Naive B cell (primary cell): ENCODE results near the gene TUBA3D. TPM values are rescaled to one million over a fixed set of nuclear protein-coding genes. Genes with fewer than 3 reads are reported as not detected.
"Not testable (repeated sequence)": the region's sequence is repeated elsewhere in the genome, so short reads cannot be mapped to it uniquely, and the experiment has no call there.

Source experiments
- ATAC-seq, 2 donors: fragments of 150-1000 bp; cut with Tn5 transposase; 2 replicates each; pipeline ENCODE4 v1.10.0; 2021; ENCODE audit warnings: low read depth in 2 of 2, mild to moderate bottlenecking in 2 of 2, moderate library complexity in 2 of 2
- DNase-seq: peaks from one replicate; pipeline ENCODE4 v3.0.0; 2022
- H3K27ac Mint-ChIP-seq, 6 donors: one replicate each; pipeline ENCODE4 v1.8.0; 2020 to 2022; ENCODE audit warnings: mild to moderate bottlenecking in 6 of 6, mixed read lengths in 6 of 6, moderate library complexity in 5 of 6, inconsistent platforms in 2 of 6
- H3K27me3 Mint-ChIP-seq, 3 donors: one replicate each; pipeline ENCODE4 v1.8.0; 2021 to 2022; ENCODE audit warnings: mixed read lengths in 3 of 3, mild to moderate bottlenecking in 1 of 3
- H3K36me3 Mint-ChIP-seq, 2 donors: one replicate each; pipeline ENCODE4 v1.8.0; 2020 to 2022; ENCODE audit warnings: mixed read lengths in 2 of 2, inconsistent platforms in 1 of 2, mild to moderate bottlenecking in 1 of 2
- H3K4me1 Mint-ChIP-seq, 3 donors: one replicate each; pipeline ENCODE4 v1.8.0; 2020 to 2022; ENCODE audit warnings: mixed read lengths in 3 of 3, inconsistent platforms in 1 of 3, mild to moderate bottlenecking in 1 of 3, moderate library complexity in 1 of 3
- H3K4me3 Mint-ChIP-seq, 8 donors: one replicate each; pipeline ENCODE4 v1.8.0; 2020 to 2022; ENCODE audit warnings: mild to moderate bottlenecking in 8 of 8, mixed read lengths in 8 of 8, moderate library complexity in 8 of 8, inconsistent platforms in 2 of 8
- H3K9me3 Mint-ChIP-seq, 7 donors: one replicate each; pipeline ENCODE4 v1.8.0; 2020 to 2022; ENCODE audit warnings: mixed read lengths in 7 of 7, mild to moderate bottlenecking in 5 of 7, inconsistent platforms in 2 of 7, moderate library complexity in 1 of 7
- polyA plus RNA-seq, 6 donors: library from polyadenylated mRNA; unstranded; fragments of 300-500 nt; fragmentation: Illumina TruSeq; gene quantifications; one replicate each; pipeline ENCODE4 v1.2.3, GENCODE V29; 2021; ENCODE audit warnings: low read depth in 6 of 6

The TUBA3D gene
- polyA plus RNA-seq, 6 donors from 2014 or later = not detected

DNA sequence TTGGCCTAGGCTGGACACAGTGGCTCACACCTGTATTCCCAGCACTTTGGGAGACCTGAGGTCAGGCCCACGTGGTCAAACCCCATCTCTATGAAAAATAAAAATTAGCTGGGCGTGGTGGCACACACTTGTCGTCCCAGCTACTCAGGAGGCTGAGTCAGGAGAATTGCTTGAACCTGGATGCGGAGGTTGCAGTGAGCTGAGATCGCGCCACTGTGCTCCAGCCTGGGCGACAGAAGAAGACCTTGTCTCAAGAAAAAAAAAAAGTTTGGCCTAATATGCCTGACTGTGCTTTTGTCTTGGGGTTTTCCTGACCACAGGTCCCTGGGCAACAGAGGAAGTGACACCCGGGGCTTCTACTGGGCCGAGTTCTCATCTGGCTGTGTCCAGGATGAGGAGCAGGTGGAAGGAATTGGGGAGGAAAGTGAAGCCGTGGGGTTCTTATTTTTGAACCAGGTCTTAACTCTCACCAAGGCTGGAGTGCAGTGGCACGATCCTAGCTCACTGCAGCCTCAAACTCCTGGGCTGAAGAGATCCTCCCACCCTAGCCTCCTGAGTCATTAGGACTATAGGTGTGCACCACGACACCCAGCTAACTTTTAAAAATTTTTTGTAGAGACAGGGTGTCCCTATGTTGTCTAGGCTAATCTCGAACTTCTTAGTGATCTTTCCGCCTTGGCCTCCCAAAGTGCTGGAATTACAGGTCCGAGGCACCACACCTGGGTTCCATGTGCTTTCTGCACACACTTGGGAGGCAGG, 38.7 kb downstream of the TUBA3D start:
- H3K27ac Mint-ChIP-seq = peak overlapping the region; percentile 53 to 93 (median 88)
- ATAC-seq (peak; percentile 78), DNase-seq (peak; percentile 43)
- not testable (repeated sequence) for H3K9me3 Mint-ChIP-seq, H3K36me3 Mint-ChIP-seq, H3K27me3 Mint-ChIP-seq
- peaks cover 5 to 32% (median 25%) of the 10 kb centered on the region in 3 donors for H3K4me1 Mint-ChIP-seq
- H3K4me3 Mint-ChIP-seq = peak overlapping the region in 2 of 8 donors; percentile 28 to 65

DNA sequence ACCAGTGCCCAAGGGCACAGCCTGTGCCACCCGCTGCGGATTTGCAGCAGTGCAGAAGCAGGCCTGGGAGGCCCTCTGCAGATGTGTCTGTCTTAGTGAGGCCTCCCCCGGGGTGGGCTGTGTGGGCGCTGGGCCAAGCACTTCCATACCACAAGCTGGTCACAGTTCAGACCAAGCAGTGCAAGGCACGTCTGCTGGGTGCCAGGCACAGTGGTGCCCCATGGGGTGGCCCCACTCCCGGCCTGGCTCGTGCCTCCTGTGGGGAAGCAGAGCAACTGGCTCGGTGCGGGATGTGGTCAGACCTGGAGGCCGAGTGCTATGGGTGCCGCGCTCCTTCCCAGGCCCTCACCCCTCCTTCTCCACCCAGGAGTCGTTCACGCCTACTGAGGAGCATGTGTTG, 39.3 kb downstream of the TUBA3D start:
- Mint-ChIP-seq H3K27ac (peak overlapping the region in 4 of 6 donors; percentile 47 to 93 (median 84)), H3K4me1 (peaks cover 5 to 32% (median 25%) of the 10 kb centered on the region in 3 donors)
- not testable (repeated sequence) for H3K9me3 Mint-ChIP-seq, DNase-seq, H3K36me3 Mint-ChIP-seq, H3K4me3 Mint-ChIP-seq, H3K27me3 Mint-ChIP-seq
- ATAC-seq = peak in 1 of 2 donors; percentile 10

DNA sequence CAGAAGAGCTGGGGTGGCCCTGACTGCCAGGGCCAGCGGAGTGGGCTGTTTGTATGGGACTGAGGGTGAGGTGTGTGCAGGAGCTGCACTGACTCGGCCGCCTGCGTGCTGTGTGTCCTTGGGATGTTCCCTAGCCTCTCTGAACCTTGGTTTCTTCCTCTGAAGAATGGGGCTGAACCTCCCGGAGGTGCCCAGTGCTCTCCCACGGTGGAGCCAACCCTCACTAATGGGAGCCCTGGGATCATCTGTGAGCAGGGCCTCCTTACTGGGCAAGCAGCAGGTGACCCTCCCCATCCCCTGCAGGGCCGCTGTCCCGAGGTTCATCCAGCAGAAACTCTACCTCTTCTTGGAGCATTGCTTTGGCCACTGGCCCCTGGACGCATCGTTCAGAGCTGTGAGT, 40.1 kb downstream of the TUBA3D start:
- no peaks in the 10 kb centered on the region for H3K9me3 Mint-ChIP-seq
- peaks cover 5 to 32% (median 25%) of the 10 kb centered on the region in 3 donors for H3K4me1 Mint-ChIP-seq
- H3K27ac Mint-ChIP-seq = no peak overlapping the region
- DNase-seq (no peak), ATAC-seq (no peak)
- H3K4me3 Mint-ChIP-seq = peak overlapping the region in 1 of 8 donors; percentile 8
- no peaks in the 10 kb centered on the region for H3K27me3 Mint-ChIP-seq
- H3K36me3 Mint-ChIP-seq = peaks cover 5 to 10% of the 10 kb centered on the region in 2 donors

DNA sequence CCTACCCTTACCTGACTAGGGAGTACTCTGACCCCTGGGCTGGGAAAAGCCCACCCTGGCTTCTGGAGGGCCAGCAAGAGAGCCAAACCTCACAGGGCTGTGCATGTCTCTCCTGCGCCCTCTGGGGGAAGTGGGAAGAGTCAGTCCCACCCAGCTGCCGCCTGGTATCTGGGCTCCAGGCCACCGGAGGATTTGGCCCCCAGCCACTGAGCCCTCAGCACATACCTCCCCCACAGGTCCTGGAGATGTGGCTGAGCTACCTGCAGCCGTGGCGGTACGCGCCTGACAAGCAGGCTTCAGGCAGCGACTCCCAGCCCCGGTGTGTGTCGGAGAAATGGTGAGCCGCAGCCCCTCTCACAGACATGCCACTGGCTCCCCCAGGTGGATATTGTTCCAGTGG, 40.7 kb downstream of the TUBA3D start:
- H3K36me3 Mint-ChIP-seq, H3K9me3 Mint-ChIP-seq, H3K27me3 Mint-ChIP-seq, DNase-seq, ATAC-seq, H3K4me3 Mint-ChIP-seq: not testable (repeated sequence)
- Mint-ChIP-seq H3K27ac (peak overlapping the region in 4 of 6 donors; percentile 38 to 78 (median 58)), H3K4me1 (peaks cover 5 to 32% (median 25%) of the 10 kb centered on the region in 3 donors)

DNA sequence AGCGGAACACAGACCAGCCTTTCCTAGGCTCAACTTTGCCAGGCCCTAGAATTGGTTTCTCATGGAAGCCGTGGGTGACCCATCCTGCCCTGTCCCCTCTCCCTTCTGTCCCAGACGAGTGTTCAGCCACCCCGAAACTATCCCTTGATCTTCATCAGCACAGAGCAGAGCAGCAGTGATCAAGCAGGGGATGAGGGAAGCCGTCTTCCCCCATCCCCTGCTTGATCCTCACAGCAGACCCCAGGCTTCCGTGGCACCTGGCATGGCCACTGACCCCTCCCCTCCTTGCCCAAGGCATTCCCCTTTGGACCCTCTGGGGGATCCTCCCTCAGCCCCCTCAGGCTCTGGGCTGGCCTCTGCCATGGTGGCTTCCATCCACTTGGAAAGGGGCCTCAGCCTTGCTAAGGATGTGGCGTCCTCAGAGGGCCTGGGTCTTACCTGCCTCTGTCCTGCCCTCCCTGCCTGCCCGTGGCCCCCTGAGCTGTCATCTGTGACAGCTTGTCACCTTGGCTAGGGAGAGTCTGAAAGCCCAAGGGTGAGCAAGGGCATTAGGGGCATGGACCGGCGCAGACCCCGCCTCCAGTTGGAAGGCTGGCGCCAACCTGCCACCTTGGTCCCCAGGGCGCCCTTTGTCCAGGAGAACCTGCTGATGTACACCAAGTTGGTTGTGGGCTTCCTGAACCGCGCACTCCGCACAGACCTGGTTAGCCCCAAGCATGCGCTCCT, 41.4 kb downstream of the TUBA3D start:
- H3K27ac Mint-ChIP-seq = peak overlapping the region in 4 of 6 donors; percentile 38 to 78 (median 58)
- peaks cover 4 to 27% (median 23%) of the 10 kb centered on the region in 3 donors for H3K4me1 Mint-ChIP-seq
- peaks cover 3 to 10% of the 10 kb centered on the region in 2 donors for H3K36me3 Mint-ChIP-seq
- no peak for DNase-seq
- H3K27me3 Mint-ChIP-seq = no peaks in the 10 kb centered on the region
- ATAC-seq = no peak
- H3K4me3 Mint-ChIP-seq = no peak overlapping the region
- H3K9me3 Mint-ChIP-seq = no peaks in the 10 kb centered on the region

DNA sequence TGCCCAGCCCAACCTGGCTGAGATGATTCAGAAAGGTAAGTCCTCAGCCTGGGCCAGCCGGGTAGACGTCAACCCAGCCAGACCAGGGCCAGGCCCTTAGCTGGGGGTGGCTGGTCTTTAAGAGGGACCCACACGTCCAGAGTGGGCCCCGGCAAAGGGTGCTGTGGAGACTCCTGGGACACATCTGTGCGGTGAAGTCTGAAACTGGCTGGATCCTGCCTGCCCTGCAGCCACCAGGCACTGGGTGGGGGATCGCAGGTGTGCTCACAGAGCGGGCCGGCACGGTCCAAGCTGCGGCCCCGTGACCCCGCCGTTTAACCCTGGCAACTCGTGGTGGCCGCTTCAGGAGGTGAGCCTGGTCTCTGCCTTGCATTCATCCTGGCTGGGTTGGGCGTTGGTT, 41.9 kb downstream of the TUBA3D start:
- H3K27ac Mint-ChIP-seq = peak overlapping the region in 2 of 6 donors; percentile 36 to 78
- DNase-seq, H3K4me3 Mint-ChIP-seq, H3K36me3 Mint-ChIP-seq, H3K27me3 Mint-ChIP-seq, H3K9me3 Mint-ChIP-seq, ATAC-seq: not testable (repeated sequence)
- H3K4me1 Mint-ChIP-seq = peaks cover 0 to 21% (median 18%) of the 10 kb centered on the region in 3 donors

DNA sequence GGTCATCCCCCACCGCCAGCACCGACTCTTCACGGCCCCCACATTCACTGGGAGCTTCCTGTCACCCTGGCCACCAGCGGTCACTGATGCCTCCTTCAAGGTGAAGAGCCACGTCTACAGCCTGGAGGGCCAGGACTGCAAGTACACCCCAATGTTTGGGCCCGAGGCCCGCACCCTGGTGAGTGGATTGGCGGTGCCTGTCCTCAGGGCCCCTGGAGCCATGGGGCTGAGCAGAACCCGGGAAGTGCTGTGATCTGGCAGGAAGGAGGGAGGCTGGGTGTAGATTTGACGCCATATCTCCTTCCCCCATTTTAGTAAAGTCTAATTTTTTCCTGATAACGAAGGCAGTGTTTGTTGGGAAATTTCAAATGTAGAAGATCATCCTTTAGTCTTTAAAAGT, 42.6 kb downstream of the TUBA3D start:
- peak overlapping the region in 2 of 6 donors; percentile 70 to 96 for H3K27ac Mint-ChIP-seq
- H3K9me3 Mint-ChIP-seq, DNase-seq, ATAC-seq, H3K36me3 Mint-ChIP-seq, H3K27me3 Mint-ChIP-seq: not testable (repeated sequence)
- H3K4me1 Mint-ChIP-seq = peaks cover 0 to 17% (median 16%) of the 10 kb centered on the region in 3 donors
- peak overlapping the region in 1 of 8 donors; percentile 71 for H3K4me3 Mint-ChIP-seq

DNA sequence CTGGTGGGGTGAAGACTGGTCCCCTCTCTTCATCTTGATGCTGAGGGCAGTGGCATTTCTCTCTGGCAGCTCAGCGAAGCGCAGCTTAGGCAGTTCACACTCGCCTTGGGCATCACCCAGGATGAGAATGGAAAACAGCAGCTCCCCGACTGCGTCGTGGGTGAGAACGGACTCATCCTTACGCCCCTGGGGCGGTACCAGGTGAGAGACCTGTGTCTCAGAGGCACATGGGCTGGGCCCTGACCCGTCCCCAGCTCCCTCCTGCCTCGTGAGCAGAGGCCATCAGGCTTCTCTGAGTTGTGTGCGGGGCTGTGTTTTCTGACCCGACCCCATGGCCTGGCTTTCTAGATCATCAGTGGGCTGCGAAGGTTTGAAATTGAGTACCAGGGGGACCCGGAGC, 43.5 kb downstream of the TUBA3D start:
- ATAC-seq = no peak
- Mint-ChIP-seq H3K36me3 (peaks cover 0 to 10% of the 10 kb centered on the region in 2 donors), H3K9me3 (no peaks in the 10 kb centered on the region), H3K4me1 (peaks cover 0 to 7% (median 7%) of the 10 kb centered on the region in 3 donors), H3K4me3 (no peak overlapping the region), H3K27ac (peak overlapping the region in 1 of 6 donors; percentile 51), H3K27me3 (no peaks in the 10 kb centered on the region)
- DNase-seq = no peak

DNA sequence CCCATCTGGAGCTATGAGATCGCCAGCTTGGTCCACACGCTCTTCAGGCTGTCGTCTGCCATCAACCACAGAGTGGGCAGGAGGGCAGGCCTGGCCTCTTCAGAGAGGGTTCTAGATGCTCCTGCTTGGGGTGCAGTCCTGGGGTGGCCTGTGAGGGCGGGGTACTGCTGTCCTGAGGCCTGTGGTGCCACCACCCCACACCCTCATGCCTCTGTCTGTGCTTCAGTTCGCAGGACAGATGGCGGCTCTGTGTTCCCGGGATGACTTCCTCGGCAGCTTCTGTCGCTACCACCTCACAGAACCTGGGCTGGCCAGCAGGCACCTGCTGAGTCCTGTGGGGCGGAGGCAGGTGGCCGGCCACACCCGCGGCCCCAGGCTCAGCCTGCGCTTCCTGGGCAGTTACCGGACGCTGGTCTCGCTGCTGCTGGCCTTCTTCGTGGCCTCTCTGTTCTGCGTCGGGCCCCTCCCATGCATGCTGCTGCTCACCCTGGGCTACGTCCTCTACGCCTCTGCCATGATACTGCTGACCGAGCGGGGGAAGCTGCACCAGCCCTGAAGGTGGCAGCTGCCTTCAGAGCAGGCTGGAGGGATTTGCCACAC, 44.1 kb downstream of the TUBA3D start:
- DNase-seq, ATAC-seq, H3K9me3 Mint-ChIP-seq, H3K4me1 Mint-ChIP-seq, H3K4me3 Mint-ChIP-seq, H3K36me3 Mint-ChIP-seq, H3K27me3 Mint-ChIP-seq: not testable (repeated sequence)
- H3K27ac Mint-ChIP-seq = peak overlapping the region in 1 of 6 donors; percentile 51

DNA sequence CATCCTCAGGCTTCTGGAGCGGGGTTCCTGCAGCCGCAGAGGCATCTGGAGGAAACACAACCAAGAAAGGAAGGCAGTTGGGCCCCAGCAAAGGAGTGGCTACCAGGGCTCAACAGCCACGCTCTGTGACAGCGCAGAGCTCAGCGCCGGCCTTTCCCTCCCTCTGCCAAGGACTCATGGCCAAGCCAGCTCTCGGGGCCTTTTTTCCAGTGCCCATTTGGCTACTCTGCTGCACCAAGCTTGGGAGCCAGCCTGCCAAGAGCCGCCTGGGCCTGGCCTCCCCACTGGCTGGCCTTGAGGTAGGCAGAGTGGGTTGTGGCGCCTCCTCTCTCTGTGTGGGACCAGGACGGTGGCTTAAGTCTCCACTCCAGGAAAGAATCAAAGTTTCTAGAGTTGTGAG, 44.6 kb downstream of the TUBA3D start:
- no peak overlapping the region for H3K4me3 Mint-ChIP-seq
- ATAC-seq (no peak), DNase-seq (no peak)
- H3K9me3 Mint-ChIP-seq = no peaks in the 10 kb centered on the region
- no peak overlapping the region for H3K27ac Mint-ChIP-seq
- H3K4me1 Mint-ChIP-seq = no peaks in the 10 kb centered on the region
- H3K27me3 Mint-ChIP-seq = no peaks in the 10 kb centered on the region
- H3K36me3 Mint-ChIP-seq = peaks cover 0 to 10% of the 10 kb centered on the region in 2 donors

DNA sequence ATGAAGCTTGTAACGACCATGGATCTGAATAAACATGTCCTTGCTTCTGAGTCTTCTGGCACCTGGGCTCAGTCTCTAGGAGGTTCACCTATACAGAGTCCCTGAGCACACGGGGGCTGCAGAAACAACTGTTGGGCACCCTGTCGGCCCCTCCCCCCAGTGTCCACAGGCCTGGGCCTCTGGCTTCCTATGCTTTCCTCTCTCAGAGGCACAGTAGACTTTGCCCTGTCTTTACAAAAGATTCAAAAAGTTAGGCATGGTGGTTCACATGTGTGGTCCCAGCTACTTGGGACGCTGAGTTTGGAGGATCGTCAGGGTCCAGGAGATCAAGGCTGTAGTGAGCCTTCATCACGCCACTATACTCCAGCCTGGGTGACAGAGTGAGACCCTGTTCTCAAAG, 45.6 kb downstream of the TUBA3D start:
- not testable (repeated sequence) for DNase-seq, H3K4me1 Mint-ChIP-seq, H3K27me3 Mint-ChIP-seq, ATAC-seq, H3K36me3 Mint-ChIP-seq, H3K9me3 Mint-ChIP-seq, H3K4me3 Mint-ChIP-seq
- H3K27ac Mint-ChIP-seq = peak overlapping the region in 1 of 6 donors; percentile 51

DNA sequence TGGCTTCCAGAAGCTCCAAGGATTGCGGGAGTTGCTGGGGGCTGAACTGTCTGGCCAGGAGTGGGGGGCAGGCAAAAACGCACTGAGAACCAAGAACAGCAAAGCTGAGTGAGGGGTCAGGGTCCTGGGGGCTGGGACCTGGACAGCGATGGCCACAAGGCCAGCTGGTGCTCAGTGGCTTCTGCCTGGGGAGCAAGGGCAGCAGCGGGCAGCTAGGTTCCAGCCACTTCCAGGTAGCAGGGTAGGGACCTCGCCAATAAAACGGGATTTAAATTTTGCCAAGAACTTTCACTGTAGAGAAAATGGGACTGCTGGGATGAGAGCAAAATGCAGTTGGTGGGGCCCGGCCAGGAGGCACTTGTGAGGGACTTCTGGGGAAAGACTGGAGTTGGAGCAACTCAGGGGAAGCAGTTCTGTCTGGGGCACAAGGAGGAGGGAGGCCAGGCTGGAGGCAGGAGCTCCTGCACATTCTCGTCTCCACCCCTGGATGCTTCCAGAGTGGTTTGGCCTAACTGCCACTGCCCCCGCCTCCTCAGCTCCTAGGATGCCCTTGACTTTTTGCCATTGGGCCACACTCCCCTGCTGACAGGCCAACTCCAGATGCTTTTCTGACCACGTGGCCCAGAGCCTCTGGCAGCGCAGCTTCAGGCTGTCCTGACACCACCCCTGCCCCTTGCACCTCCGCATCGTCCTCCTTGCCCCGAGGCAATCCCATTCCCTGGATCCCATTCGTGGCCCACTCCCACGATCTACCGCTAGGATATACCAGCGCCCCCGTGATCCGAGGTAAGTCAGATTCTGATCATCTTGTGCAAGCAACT, 46.3 kb downstream of the TUBA3D start:
- H3K4me3 Mint-ChIP-seq = peak overlapping the region in 2 of 8 donors; percentile 39 to 56
- H3K27me3 Mint-ChIP-seq = no peaks in the 10 kb centered on the region
- H3K36me3 Mint-ChIP-seq = peaks cover 0 to 5% of the 10 kb centered on the region in 2 donors
- peak overlapping the region in 4 of 6 donors; percentile 32 to 81 (median 52) for H3K27ac Mint-ChIP-seq
- no peaks in the 10 kb centered on the region for H3K9me3 Mint-ChIP-seq
- H3K4me1 Mint-ChIP-seq = peaks cover 0 to under 1% (median 0%) of the 10 kb centered on the region in 3 donors
- no peak for DNase-seq
- ATAC-seq = no peak

DNA sequence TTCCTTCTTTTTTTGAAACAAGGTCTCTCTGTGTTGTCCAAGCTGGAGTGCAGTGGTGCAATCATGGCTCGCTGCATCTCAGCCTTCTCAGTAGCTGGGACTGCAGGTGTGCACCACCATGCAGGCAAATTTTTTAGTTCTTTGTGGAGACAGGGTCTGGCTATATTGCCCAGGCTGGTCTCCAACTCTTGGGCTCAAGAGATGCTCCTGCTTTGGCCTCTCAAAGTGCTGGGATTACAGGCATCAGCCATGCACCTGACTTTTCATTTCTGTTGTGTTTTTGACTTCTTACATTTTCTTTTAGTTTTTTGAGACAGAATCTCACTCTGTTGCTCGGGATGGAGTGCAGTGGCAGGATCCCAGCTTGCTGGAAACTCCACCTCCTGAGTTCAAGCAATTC, 49.3 kb downstream of the TUBA3D start:
- Mint-ChIP-seq H3K4me3 (peak overlapping the region in 1 of 8 donors; percentile 15), H3K27ac (peak overlapping the region in 1 of 6 donors; percentile 33), H3K4me1 (peaks cover 3 to 15% (median 5%) of the 10 kb centered on the region in 3 donors)
- H3K9me3 Mint-ChIP-seq, H3K36me3 Mint-ChIP-seq, ATAC-seq, H3K27me3 Mint-ChIP-seq, DNase-seq: not testable (repeated sequence)
